ENCODE results near the gene RASSF10. TPM values are rescaled to one million over a fixed set of nuclear protein-coding genes. Genes with fewer than 3 reads are reported as not detected.
A peak's percentile ranks its signal among the peaks of the same experiment; 100 is the strongest.

RASSF10 gene
- total RNA-seq (2021) = 2.4 and 2.9 TPM in 2 replicates
- long read RNA-seq = 0 reads

DNA sequence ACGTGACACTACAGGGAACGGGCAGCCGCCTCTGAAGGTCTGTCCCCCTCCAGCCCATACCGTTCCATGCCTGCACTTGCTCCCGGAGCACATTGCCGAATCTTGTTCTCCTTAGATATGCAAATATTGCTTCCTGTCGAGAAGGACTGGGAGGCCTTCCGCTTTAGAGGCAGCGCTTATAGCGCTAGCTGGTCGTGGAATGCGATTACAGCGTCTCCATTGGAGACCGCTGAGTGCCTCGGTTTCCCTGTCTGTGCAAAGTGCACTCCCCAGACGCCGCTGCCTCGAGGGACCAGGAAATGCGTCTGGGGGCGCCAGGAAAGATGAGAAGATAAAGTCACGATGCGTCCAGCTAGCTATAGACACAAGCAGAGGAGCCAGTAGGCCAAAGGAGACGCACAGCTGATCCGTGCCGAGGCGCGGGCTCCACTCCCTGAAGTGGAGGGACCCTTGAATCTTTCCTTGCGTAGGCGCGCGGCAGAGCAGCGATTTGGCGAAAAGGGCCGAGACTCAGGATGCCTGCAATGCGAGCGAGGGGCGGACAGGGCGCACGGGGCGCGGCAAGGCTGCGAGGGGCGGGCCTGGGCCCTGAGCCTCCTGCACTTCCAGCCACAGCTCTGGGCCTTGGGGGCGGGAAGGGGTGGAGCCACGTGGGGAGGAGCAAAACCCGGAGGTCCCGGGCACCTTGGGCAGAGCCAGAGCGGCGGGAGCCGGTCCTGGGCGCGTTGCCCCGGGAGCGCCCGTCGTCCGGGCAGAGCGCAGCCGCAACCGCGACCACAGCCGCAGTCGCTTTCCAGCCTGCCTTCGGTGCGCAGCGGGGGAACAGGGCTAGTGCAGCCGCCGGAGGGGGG lies at the start of gene RASSF10:
Gene RASSF10, plus strand, starts transcription at position 692 of the 851 bp plus-strand sequence. CDS start 261 bp downstream, outside the sequence.
- Histone ChIP-seq H3T11ph (ENCODE audit: low read length) (no peak within 1 kb of the TSS), H2BK5ac (ENCODE audit: insufficient read length, low read length) (no peak within 1 kb of the TSS), H2BK15ac (ENCODE audit: low read depth, low read length) (no peak within 1 kb of the TSS), H4K91ac (ENCODE audit: insufficient read length, low read depth, low read length) (no peak within 1 kb of the TSS), H2BK12ac (ENCODE audit: insufficient read length, low read depth, low read length) (no peak within 1 kb of the TSS), H3K9ac (ENCODE audit: extremely low read depth, insufficient read length, low read length) (no peak within 1 kb of the TSS), H3K56ac (ENCODE audit: insufficient read length, low read depth, low read length) (no peak within 1 kb of the TSS), H3K27ac (ENCODE audit: insufficient read length, low read depth, low read length) (no peak within 1 kb of the TSS), H3K18ac (ENCODE audit: insufficient read length, low read depth, low read length) (peak within 1 kb of the TSS; percentile 18), H3K79me1 (ENCODE audit: insufficient read depth, low read depth, low read length, poor library complexity, severe bottlenecking) (no peaks in the 10 kb centered on the region), H3K23ac (ENCODE audit: insufficient read length, low read depth, low read length) (no peak within 1 kb of the TSS), H3K14ac (ENCODE audit: insufficient read depth, low read length) (no peak within 1 kb of the TSS), H3K4me1 (ENCODE audit: insufficient read depth, low read length) (peaks cover 8% of the 10 kb centered on the region; the same call in 1 of the 2 replicates), H3K4me2 (ENCODE audit: insufficient read depth, insufficient read length, low read length) (peak within 1 kb of the TSS; percentile 72), H3K27me3 (ENCODE audit: insufficient read depth, low read length) (peaks cover 26% of the 10 kb centered on the region; the same call in 1 of the 2 replicates), H3K4ac (ENCODE audit: low read depth, low read length) (no peak within 1 kb of the TSS), H3K23me2 (ENCODE audit: insufficient read length, low read depth, low read length, poor library complexity, severe bottlenecking) (peaks cover 14% of the 10 kb centered on the region), H2AFZ (ENCODE audit: low read length) (no peak within 1 kb of the TSS), H2AK5ac (ENCODE audit: insufficient read length, low read length) (no peak within 1 kb of the TSS), H4K5ac (ENCODE audit: insufficient read length, low read depth, low read length) (no peak within 1 kb of the TSS), H4K8ac (replicated peaks; ENCODE audit: insufficient read length, low read depth, low read length) (no peak within 1 kb of the TSS), H3K79me2 (ENCODE audit: insufficient read depth, low read length) (no peaks in the 10 kb centered on the region), H2BK20ac (ENCODE audit: low read depth, low read length, poor library complexity, severe bottlenecking) (no peak within 1 kb of the TSS), H2BK120ac (ENCODE audit: low read depth, low read length, poor library complexity, severe bottlenecking) (no peak within 1 kb of the TSS), H4K20me1 (ENCODE audit: control insufficient read depth, insufficient read depth, insufficient read length) (no peaks in the 10 kb centered on the region), H3K9me3 (ENCODE audit: control insufficient read depth, low read depth, low read length) (no peaks in the 10 kb centered on the region)
- TF ChIP-seq, protein P1, sequence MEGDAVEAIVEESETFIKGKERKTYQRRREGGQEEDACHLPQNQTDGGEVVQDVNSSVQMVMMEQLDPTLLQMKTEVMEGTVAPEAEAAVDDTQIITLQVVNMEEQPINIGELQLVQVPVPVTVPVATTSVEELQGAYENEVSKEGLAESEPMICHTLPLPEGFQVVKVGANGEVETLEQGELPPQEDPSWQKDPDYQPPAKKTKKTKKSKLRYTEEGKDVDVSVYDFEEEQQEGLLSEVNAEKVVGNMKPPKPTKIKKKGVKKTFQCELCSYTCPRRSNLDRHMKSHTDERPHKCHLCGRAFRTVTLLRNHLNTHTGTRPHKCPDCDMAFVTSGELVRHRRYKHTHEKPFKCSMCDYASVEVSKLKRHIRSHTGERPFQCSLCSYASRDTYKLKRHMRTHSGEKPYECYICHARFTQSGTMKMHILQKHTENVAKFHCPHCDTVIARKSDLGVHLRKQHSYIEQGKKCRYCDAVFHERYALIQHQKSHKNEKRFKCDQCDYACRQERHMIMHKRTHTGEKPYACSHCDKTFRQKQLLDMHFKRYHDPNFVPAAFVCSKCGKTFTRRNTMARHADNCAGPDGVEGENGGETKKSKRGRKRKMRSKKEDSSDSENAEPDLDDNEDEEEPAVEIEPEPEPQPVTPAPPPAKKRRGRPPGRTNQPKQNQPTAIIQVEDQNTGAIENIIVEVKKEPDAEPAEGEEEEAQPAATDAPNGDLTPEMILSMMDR (conservative IDR thresholded peaks at IDR 0.05) = no peak
- peaks cover 85% of the 10 kb centered on the region for H3K27me3 Mint-ChIP-seq (ENCODE audit: low read depth)
- WGBS (ENCODE audit: extremely low coverage, insufficient read length, low lambda C conversion rate) = no CpG with 5 or more reads among the region's 68 CpGs
- peaks cover 14 to 17% of the 10 kb centered on the region in 2 experiments for H3K9me3 Mint-ChIP-seq
- peak within 1 kb of the TSS; percentile 73 to 83 for H3K4me3 Mint-ChIP-seq
- peak within 1 kb of the TSS; percentile 40 to 93 (median 83); a peak in 6 of 7 replicates for H3K27ac Mint-ChIP-seq
- peaks cover 52% of the 10 kb centered on the region in 2 experiments for H3K4me1 Mint-ChIP-seq
- DNase-seq = peak; percentile 97
- peaks cover 8 to 15% (median 12%) of the 10 kb centered on the region in 3 experiments; a peak in 6 of 7 replicates for H3K36me3 Mint-ChIP-seq (ENCODE audit: insufficient read depth in 1 of 3, low read depth in 3 of 3)

All from H9 (cell line).